Caco-2 (cell line): Measurements from ENCODE around the gene TMEM273. TPM values are rescaled to one million over a fixed set of nuclear protein-coding genes. Genes with fewer than 3 reads are reported as not detected.

Source experiments
- BruUV-seq: library from RNA; stranded (reverse); fragments of 400-500 nt; replicated peaks from 2 replicates; lab custom pipeline; 2021; lab: Mats Ljungman, UMichigan
- CTCF ChIA-PET: fragments of 300-600 bp; sonication (Branson Sonifier 250); formaldehyde crosslinking; loops from one replicate; lab custom pipeline; 2022; ENCODE audit warnings: antibody characterized with exemption; lab: Charles Lee
- POLR2A ChIA-PET: fragments of 300-600 bp; sonication (Branson Sonifier 250); formaldehyde crosslinking; loops from one replicate; lab custom pipeline; 2022; ENCODE audit warnings: antibody characterized with exemption; lab: Charles Lee
- DNase-seq, 2 experiments: peaks; one replicate each; pipeline versions ENCODE4 v3.0.0 to v3.0.0-alpha.2; 2020 to 2022
- H3K27me3 ChIP-seq: replicated peaks from 2 replicates; pipeline ENCODE4 v1.6.0; 2011; ENCODE audit warnings: low read length; ENCODE audit not compliant: control insufficient read depth, insufficient read depth
- H3K36me3 ChIP-seq: 2 replicates; pipeline ENCODE4 v1.5.1; 2011; ENCODE audit warnings: low read length; ENCODE audit not compliant: control insufficient read depth, insufficient read depth
- H3K4me1 ChIP-seq: fragments of 250-450 bp; sonication (Bioruptor Pico); 2 replicates; pipeline ENCODE4 v1.5.1; 2020; ENCODE audit warnings: mild to moderate bottlenecking
- H3K4me3 ChIP-seq: 2 replicates; pipeline ENCODE4 v1.5.1; 2011; ENCODE audit warnings: low read depth, mild to moderate bottlenecking, control low read depth, low read length
- H3K9me3 ChIP-seq: fragments of 250-450 bp; sonication (Bioruptor Pico); 2 replicates; pipeline ENCODE4 v1.5.1; 2020; ENCODE audit warnings: mild to moderate bottlenecking, moderate library complexity
- H3K27ac Mint-ChIP-seq: one replicate; pipeline ENCODE4 v1.8.0; 2022; ENCODE audit warnings: mixed read lengths; ENCODE audit not compliant: unreplicated experiment
- H3K27me3 Mint-ChIP-seq: one replicate; pipeline ENCODE4 v1.8.0; 2022; ENCODE audit warnings: mixed read lengths; ENCODE audit not compliant: insufficient read depth, unreplicated experiment
- H3K36me3 Mint-ChIP-seq: one replicate; pipeline ENCODE4 v1.8.0; 2022; ENCODE audit warnings: mild to moderate bottlenecking, mixed read lengths; ENCODE audit not compliant: insufficient read depth, unreplicated experiment
- H3K4me1 Mint-ChIP-seq: one replicate; pipeline ENCODE4 v1.8.0; 2022; ENCODE audit warnings: low read depth, mixed read lengths; ENCODE audit not compliant: unreplicated experiment
- H3K4me3 Mint-ChIP-seq: one replicate; pipeline ENCODE4 v1.8.0; 2022; ENCODE audit warnings: mild to moderate bottlenecking, moderate library complexity, mixed read lengths; ENCODE audit not compliant: unreplicated experiment
- H3K9me3 Mint-ChIP-seq: one replicate; pipeline ENCODE4 v1.8.0; 2022; ENCODE audit warnings: mixed read lengths; ENCODE audit not compliant: unreplicated experiment
- intact Hi-C: fragments of 100-400 bp; cut with micrococcal nuclease; formaldehyde crosslinking; loops from one replicate; pipeline ENCODE4 v1.10.0; 2022; ENCODE audit not compliant: unreplicated experiment
- total RNA-seq: library from RNA; stranded (reverse); gene quantifications from 2 replicates; pipeline ENCODE4 v1.2.3, GENCODE V29; 2022
- TF ChIP-seq, protein P1 (sequence below), 2 experiments: fragments of 200-600 bp in 1 of 2; IDR thresholded peaks; 1 replicate in 1 of 2; 2 replicates in 1 of 2; pipeline versions ENCODE4 v1.5.1 to v1.8.0; 2011 to 2022; ENCODE audit warnings: antibody characterized with exemption in 1 of 2, control low read depth in 1 of 2, inconsistent platforms in 1 of 2, low read depth in 1 of 2, low read length in 1 of 2, mild to moderate bottlenecking in 1 of 2, moderate library complexity in 1 of 2; ENCODE audit not compliant: insufficient read depth in 1 of 2, severe bottlenecking in 1 of 2, unreplicated experiment in 1 of 2

The TMEM273 gene
- total RNA-seq, 1 experiment from 2014 or later, result not detected

DNA sequence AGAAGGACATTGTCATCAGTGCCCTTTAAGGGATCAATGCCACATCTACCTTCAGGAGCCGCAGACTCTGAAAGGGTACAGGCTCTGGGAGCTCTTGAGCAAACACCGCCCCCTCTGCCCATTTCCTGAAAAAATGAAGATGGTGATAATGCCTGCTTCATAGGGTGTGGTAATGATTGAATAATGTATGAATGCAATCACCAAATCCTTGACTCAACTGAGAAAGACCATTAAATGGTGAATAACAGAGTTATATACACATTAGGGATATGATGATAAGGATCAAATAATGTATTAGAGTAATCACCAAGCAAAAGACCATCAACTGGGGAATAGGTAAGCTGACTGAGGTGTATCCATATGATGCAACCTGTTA is 55.8 kb downstream of the TMEM273 start:
- TF ChIP-seq, protein P1, sequence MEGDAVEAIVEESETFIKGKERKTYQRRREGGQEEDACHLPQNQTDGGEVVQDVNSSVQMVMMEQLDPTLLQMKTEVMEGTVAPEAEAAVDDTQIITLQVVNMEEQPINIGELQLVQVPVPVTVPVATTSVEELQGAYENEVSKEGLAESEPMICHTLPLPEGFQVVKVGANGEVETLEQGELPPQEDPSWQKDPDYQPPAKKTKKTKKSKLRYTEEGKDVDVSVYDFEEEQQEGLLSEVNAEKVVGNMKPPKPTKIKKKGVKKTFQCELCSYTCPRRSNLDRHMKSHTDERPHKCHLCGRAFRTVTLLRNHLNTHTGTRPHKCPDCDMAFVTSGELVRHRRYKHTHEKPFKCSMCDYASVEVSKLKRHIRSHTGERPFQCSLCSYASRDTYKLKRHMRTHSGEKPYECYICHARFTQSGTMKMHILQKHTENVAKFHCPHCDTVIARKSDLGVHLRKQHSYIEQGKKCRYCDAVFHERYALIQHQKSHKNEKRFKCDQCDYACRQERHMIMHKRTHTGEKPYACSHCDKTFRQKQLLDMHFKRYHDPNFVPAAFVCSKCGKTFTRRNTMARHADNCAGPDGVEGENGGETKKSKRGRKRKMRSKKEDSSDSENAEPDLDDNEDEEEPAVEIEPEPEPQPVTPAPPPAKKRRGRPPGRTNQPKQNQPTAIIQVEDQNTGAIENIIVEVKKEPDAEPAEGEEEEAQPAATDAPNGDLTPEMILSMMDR (IDR thresholded peaks at IDR 0.05; ENCODE audit: insufficient read depth in 1 of 2, low read depth in 1 of 2, low read length in 1 of 2, severe bottlenecking in 1 of 2, unreplicated experiment in 1 of 2), result no peak
- BruUV-seq, result no TSS peak
- CTCF ChIA-PET, result interaction anchor here (0.5 kb wide), 1 partner anchor 1748 kb away, joined by 3 read pairs; the partner anchor contains the start of gene ZNF488
- intact Hi-C loops, result no loop called here
- POLR2A ChIA-PET, result no interaction called here
- H3K27me3 ChIP-seq, result no peaks in the 10 kb centered on the region
- Mint-ChIP-seq H3K27me3 (peaks cover 38% of the 10 kb centered on the region), H3K9me3 (no peaks in the 10 kb centered on the region), H3K27ac (no peak overlapping the region), H3K36me3 (no peaks in the 10 kb centered on the region), H3K4me1 (no peaks in the 10 kb centered on the region), H3K4me3 (no peak overlapping the region)
- H3K4me1 ChIP-seq, result no peaks in the 10 kb centered on the region
- H3K36me3 ChIP-seq, result no peaks in the 10 kb centered on the region
- no peak overlapping the region for H3K4me3 ChIP-seq
- no peak for DNase-seq
- no peaks in the 10 kb centered on the region for H3K9me3 ChIP-seq

DNA sequence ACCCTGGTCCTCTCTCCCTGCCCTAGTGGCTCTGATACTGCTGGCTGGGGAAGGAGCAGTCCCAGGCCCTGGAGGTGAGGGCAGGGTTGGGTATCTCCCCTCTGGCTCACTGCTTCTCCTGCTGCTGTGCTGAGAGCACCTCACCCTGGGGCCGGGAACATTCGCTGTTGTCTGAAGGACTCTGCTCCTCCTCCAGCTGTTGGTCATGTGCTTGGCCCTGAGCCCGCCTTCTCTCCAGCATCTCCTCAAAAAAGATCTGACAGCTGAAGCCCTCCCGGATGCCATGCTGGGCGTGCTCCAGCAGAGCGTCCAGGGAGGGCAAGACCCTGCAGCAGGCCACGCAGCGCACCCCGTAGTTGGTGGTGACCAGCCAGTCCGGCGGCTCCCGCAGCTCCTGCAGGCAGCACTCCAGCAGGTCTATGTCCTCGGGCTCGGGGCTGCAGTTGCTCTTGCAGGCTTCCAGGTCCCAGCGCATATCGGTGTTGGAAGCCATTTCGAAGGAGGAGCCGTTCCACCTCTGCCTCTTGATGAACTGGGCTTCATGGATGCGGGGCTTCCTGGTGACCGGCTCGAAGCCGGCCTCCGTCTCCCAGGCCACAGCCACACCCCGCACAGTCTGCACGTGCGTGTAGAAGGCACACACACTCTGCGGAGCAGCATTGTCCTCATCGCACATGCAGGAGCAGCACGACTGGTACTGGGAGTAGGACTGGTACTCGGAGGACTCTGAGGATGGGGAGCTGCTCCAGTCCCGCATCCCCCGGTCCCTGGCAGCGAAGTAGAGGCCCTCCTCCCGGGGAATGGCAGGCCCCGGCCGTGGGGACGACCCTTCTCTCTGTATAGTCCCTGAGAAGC is 56.5 kb downstream of the TMEM273 start:
- Mint-ChIP-seq H3K27me3 (peaks cover 35% of the 10 kb centered on the region), H3K4me3 (no peak overlapping the region), H3K27ac (no peak overlapping the region), H3K9me3 (no peaks in the 10 kb centered on the region), H3K4me1 (no peaks in the 10 kb centered on the region), H3K36me3 (no peaks in the 10 kb centered on the region)
- no TSS peak for BruUV-seq
- intact Hi-C loops, result no loop called here
- Histone ChIP-seq H3K4me3 (no peak overlapping the region), H3K27me3 (no peaks in the 10 kb centered on the region), H3K4me1 (no peaks in the 10 kb centered on the region), H3K9me3 (no peaks in the 10 kb centered on the region), H3K36me3 (no peaks in the 10 kb centered on the region)
- CTCF ChIA-PET, result interaction anchor here (0.5 kb wide), 1 partner anchor 1748 kb away, joined by 3 read pairs; the partner anchor contains the start of gene ZNF488
- TF ChIP-seq, protein P1 (IDR thresholded peaks at IDR 0.05; ENCODE audit: insufficient read depth in 1 of 2, low read depth in 1 of 2, low read length in 1 of 2, severe bottlenecking in 1 of 2, unreplicated experiment in 1 of 2), result no peak
- DNase-seq, result no peak
- POLR2A ChIA-PET, result no interaction called here

DNA sequence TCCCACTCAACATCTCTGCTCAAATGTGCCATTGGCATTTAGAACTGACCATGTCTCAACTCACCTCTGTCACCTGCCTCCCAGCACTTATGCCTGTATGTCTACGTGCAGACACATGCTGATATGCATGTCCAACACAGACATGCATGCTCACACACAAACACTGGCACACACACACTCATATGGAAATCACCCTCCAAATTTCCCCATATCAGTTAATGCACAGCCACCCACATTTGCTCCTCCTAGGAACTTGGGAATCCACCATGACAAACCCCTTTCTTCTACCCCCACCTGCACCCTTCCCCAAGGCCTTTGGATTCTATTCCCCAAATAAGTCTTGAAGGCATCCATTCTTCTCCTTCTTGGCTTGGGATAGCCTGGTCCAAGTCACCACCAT is 58.8 kb downstream of the TMEM273 start:
- no peak overlapping the region for H3K4me3 Mint-ChIP-seq
- TF ChIP-seq, protein P1 (IDR thresholded peaks at IDR 0.05; ENCODE audit: insufficient read depth in 1 of 2, low read depth in 1 of 2, low read length in 1 of 2, severe bottlenecking in 1 of 2, unreplicated experiment in 1 of 2), result no peak
- DNase-seq, result no peak
- H3K27me3 ChIP-seq, result no peaks in the 10 kb centered on the region
- peaks cover 25% of the 10 kb centered on the region for H3K27me3 Mint-ChIP-seq
- no peaks in the 10 kb centered on the region for H3K36me3 ChIP-seq
- H3K27ac Mint-ChIP-seq, result no peak overlapping the region
- no peaks in the 10 kb centered on the region for H3K9me3 ChIP-seq
- ChIA-PET CTCF (no interaction called here), POLR2A (no interaction called here)
- intact Hi-C loops, result no loop called here
- no peaks in the 10 kb centered on the region for H3K4me1 ChIP-seq
- H3K4me3 ChIP-seq, result no peak overlapping the region
- no peaks in the 10 kb centered on the region for H3K36me3 Mint-ChIP-seq
- H3K4me1 Mint-ChIP-seq, result no peaks in the 10 kb centered on the region
- BruUV-seq, result no TSS peak
- H3K9me3 Mint-ChIP-seq, result no peaks in the 10 kb centered on the region
